Smooth muscle cell of the brain vasculature (primary cell): ENCODE results near the gene SH3PXD2A.

Experiments used
- DNase-seq: peaks from one replicate; pipeline ENCODE4 v3.0.0-alpha.2; 2012; ENCODE audit warnings: low read depth, low spot score

Gene SH3PXD2A, protein sequence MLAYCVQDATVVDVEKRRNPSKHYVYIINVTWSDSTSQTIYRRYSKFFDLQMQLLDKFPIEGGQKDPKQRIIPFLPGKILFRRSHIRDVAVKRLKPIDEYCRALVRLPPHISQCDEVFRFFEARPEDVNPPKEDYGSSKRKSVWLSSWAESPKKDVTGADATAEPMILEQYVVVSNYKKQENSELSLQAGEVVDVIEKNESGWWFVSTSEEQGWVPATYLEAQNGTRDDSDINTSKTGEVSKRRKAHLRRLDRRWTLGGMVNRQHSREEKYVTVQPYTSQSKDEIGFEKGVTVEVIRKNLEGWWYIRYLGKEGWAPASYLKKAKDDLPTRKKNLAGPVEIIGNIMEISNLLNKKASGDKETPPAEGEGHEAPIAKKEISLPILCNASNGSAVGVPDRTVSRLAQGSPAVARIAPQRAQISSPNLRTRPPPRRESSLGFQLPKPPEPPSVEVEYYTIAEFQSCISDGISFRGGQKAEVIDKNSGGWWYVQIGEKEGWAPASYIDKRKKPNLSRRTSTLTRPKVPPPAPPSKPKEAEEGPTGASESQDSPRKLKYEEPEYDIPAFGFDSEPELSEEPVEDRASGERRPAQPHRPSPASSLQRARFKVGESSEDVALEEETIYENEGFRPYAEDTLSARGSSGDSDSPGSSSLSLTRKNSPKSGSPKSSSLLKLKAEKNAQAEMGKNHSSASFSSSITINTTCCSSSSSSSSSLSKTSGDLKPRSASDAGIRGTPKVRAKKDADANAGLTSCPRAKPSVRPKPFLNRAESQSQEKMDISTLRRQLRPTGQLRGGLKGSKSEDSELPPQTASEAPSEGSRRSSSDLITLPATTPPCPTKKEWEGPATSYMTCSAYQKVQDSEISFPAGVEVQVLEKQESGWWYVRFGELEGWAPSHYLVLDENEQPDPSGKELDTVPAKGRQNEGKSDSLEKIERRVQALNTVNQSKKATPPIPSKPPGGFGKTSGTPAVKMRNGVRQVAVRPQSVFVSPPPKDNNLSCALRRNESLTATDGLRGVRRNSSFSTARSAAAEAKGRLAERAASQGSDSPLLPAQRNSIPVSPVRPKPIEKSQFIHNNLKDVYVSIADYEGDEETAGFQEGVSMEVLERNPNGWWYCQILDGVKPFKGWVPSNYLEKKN

DNA sequence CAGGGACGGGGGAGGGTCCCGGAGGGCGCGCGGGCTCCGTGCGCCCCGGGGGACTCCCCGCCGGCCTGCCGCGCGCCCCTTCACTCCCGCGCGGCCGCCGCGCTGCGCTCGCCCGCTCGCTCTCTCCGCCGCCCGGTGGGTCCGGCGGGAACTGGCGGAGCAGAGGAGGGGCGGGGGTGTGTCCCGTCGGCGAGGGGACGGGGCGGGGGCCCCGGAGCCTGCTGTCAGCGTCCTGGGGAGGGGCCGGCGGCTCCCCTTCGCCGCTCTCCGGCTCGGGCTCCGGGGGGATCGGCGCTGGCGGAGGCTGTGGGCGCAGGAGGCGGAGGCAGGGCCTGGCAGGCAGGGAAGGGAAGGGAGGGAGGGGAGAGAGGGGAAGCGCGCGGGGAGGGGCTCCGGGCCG lies at the start of gene SH3PXD2A:
TSS of gene SH3PXD2A (minus strand) at position 153 of the 400 bp plus-strand sequence. CDS start 310 bp downstream, outside the sequence.
- DNase-seq, result no peak

DNA sequence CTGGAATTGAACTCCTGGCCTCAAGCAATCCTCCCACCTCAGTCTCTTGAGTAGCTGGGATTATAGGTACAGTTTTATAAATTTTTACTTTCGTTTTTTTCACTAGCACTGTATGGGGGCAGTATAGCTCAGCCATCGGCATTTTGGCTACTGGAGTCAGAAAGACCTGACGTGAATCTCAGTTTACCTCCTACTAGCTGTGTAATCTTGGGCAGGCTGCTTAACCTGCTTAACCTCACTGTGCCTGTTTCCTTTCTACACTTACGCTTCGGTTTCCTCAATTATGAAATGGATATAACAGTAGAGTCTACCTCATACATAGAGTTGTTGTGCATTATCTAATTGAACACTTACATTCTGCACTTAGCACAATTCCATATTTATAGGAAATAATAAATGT lies 45.9 kb upstream of the SH3PXD2A start:
- no peak for DNase-seq

DNA sequence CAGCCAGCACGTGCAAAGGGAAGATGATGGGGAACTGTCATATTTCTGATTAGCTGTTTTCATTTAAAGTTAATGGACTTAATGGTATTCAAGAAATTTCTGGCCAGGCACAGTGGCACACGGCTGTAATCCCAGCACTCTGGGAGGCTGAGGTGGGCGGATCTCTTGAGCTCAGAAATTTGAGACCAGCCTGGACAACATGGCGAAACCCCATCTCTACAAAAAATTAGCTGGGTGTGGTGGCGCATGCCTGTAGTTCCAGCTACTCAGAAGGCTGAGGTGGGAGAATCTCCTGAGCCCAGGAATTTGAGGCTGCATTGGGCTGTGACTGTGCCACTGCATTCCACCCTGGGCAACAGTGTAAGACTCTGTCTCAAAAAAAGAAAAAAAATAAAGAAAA lies 43.9 kb upstream of the SH3PXD2A start:
- no peak for DNase-seq

DNA sequence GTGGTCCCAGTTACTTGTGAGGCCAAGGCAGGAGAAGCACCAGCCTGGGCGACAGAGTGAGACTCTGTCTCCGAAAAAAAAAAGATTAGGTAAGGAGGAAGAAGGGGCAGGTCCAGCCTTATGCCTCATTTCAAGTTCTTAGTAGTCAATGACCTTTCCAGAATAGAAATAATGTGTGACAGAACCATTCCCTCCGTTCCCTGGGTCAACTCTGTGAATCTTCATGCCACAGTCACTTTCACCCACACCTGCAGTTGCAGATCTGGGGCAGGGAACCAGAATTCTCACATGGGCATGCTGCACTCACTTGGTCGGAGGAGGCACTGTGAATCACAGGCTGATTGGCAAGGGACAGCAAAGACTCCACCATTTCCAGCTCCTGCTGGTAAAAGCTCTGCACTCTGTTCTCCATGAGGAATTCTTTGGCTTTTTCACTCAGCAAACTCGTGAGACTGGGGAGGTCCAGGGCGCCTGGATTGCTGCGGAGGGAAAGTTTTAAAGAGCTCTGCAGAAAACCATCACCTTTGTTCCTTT lies 41.9 kb upstream of the SH3PXD2A start:
- no peak for DNase-seq

DNA sequence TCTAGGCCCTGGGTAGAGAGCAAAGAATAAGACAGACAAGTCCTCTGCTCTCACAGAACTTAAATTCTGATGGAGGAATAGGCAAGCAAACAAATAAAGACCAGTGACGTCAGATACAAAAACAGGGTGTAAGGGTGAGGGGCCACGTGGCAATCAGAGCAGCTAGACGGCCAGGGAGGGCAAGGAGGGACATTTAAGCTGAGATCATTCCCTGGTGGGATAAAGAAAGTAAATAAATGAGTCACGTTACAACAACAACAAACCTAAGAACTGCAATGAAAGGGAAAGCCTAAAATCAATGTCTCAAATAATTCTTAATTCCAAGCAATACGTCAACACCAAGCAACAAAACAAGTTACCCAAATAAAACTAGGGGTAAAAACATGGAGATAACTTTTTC lies 40.8 kb upstream of the SH3PXD2A start:
- peak; percentile 77 for DNase-seq

DNA sequence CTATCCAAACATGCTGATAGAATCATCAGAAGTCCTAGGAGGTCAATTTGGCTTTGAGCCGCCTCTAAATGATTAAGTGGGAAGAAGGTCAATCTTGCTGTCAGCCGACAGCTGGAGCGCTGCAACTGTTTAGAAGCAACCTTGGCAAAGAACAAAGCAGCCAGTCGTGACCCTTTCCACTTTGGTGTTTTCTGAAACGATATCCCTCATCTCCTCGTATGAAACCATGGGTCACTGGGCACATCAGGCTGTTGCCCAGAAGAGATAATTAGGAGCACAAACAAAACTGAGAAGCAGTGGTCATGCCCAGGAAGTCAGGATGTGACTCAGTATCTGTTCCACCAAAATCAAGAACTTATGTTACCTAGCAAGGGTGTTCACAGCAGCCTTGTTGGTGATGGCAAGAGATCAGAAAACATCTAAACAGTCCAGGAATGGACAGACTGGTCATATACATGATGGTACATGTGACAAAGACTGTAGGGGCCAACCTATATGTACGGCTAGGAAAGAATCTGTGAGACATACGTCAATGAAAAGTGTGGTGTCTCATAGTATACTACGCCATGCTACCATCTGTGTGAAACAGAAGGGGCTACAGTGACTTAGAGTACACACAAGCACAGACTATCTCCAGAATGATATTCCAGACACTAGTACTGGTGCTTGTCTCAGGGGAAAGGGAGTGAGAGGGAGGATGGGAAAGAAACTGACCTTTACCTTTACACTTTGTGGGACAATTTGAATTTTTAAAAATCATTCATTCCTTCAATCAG lies 40.2 kb upstream of the SH3PXD2A start:
- DNase-seq, result peak; percentile 58

DNA sequence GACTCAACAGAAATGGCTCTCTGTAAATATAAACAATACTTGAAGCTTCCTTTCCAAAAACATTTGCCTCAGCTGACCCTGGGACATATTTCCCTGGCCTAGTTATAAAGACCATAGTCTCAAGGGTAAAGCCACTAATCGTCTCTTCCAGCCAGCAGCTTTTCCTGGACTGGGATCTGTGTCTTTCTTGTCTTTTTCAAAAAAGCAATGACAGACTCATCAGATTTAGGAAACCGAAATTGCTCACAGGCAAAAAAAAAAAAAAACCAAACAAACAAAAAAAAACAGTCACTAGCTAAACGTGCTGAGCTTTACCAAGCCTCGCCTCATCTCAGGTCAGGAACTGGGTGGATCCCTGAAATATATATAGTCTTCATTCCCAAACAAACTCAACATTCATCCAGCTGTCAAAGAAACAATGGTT lies 39.1 kb upstream of the SH3PXD2A start:
- no peak for DNase-seq

DNA sequence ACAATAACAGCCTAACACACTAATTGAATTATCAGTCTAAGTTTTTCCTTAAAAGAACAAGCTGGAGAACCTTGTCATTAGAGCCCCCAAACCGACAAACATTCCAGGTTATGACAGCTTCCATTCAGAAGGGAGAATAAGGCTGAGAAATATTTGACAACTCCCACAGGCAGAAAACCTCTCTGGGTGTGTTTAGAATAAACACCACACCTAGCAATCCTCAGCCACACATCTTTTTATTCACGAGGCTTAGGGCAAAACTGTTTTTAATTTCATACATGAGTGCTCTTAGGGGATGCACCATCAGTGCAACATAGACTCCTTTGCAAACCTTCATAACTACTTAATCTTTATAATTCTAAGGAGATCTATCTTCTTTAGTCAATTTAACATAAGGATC lies 38.4 kb upstream of the SH3PXD2A start:
- no peak for DNase-seq

DNA sequence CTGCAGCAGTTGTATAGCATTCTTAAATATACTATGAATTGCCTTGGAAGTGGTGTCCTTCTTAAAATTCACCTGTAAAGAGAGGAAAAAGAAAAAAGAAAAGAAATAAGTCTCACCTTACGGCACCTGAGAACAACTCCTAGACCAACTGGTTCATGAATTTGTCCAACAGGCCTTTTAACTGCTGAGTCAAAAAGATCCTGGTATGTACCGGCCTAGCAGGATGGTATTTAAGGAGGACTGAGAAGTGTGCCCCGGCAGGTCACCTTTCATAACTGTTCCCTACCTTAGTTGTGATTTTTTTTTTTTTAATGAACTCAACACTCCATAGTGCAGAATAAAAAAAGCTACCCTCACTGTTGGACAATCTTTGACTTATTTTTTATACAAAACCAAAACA lies 36.8 kb upstream of the SH3PXD2A start:
- DNase-seq, result no peak

DNA sequence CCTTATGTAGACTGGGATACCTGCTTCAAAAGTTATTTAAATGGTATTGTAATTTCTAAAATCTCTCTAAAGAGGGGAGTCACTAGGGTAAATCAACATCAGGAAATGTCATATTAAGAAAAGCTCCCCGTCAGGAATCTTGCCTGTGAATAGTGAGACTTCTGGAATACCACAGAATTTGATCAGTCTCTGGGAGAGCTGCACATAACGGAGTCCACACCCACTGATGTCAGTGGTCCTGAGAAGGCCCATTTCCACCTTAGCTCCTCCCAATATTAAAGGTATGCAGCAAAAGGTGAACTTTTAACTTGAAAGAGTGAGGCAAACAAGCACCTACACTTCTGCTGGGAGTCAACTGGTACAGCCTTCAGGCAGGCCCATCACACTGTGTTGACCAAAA lies 35.3 kb upstream of the SH3PXD2A start:
- no peak for DNase-seq

DNA sequence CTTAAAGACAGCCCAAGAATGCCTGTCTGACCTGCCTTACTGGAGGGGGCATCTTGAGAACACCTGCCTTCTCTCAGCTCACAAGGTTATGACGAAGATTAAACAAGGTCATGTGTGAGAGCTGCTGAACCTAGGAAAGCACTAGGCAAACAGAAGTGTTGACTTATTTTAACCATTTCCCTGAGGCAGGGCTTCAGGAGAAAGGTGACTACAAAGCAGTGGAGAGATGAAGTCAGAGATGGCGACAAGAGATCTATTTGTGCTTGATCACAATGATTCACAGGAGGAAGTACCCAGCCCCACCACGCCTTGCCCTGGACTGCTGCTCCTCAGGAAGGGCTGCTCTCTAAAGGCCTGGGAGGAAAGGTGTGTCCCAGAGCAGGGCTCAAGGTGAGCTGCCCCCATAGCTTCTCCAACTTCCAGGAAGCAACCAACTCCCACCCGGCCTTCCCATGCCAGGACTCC lies 34.9 kb upstream of the SH3PXD2A start:
- no peak for DNase-seq

DNA sequence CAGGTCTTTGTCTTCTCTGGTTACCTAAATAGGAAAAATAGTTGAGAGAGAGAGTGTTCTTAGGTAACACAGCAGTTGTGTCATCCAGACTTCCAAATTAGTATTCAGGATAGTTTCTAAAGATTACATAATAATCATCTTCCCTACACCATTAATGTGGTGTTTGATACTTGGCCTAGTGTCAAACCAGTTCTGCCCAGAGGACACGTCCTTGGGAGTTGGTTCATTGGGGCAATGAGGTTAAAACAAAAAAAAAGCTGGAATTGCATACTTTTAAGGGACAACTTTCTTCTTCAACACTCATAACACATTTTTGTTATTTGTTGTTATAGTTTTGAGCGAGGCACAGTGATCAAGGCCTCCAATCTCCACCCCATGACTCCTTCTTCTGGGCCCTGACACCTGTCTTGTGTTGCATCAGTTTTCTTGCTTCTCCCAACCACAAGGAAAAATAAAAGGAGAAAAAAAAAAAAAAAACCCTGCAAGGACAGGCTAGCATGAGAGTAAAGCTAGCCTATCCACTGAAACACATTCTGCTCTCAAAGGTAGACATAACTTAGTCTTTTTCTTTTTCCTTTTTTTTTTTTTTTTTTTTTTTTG lies 33.8 kb upstream of the SH3PXD2A start:
- no peak for DNase-seq

DNA sequence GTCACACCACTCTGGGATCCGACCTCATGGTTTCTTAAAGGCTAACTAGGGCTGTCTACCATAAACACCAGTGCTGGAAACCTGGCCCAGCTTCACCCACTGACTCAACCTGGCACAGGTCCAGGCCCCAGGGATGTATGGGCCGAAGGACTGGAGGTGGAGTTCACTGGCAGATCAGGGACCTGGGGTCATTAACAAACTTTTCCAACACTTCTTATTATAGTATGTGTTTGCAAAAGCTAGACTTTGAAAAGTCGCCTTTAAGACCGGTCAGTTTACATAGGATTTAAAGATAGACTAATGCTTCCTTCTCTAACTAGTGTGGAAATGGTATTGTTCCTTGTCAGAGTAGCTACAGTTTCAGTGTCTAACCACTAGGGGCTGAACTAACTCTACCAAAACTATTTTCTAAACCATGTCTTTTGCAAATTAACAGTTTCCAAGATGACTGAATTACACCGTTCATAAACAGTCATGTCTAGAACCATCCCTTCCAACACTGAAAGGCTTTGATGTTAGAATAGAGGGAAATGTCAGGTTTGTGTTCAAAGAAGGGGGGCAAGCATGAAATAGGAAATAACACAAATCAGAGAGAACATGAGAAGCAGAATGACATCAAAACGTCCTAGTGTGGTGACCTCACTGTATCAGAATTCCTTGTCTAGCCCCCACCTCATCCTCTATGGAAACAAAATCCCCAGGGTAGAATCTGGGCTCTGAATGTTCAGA lies 32.9 kb upstream of the SH3PXD2A start:
- peak; percentile 57 for DNase-seq

DNA sequence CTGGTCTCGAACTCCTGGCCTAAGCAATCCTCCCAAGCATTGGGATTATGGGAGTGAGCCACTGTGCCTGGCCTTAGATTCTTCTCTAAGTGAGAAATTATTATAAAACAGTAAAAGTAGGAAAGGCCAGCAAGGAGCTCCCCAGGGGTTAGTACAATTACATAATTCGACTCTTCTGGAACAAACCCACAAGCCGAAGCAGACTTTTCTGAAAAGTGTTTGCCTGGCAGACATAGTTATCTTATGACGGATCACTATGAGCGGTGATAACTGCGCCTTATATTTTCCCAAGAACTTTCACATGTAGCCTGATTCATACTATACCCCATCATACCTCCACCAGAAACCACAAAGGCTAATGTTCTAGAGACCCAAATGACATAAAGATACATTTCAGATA lies 30.2 kb upstream of the SH3PXD2A start:
- DNase-seq, result no peak

DNA sequence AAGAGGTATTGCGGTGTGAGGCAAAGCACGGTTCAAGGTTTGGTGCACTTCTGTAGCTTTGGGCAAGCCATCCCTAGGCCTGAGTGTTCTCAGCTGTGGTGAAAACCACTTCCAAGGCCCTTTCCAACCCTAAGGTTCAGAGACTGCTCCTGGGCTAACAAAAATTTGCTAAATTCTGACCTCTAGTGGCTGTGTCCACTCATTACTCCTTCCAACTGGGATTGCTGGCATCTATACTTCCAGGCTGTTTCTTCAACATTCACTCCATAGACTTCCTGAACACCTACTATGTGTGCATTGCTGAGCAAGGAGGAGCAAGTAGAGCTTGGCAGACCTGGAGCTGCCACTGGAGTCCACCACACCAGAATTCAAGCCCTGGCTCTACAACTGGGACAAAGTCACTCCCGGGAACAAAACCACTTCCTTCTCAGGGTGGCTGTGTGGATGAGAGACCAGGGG lies 29.3 kb upstream of the SH3PXD2A start:
- DNase-seq, result no peak

DNA sequence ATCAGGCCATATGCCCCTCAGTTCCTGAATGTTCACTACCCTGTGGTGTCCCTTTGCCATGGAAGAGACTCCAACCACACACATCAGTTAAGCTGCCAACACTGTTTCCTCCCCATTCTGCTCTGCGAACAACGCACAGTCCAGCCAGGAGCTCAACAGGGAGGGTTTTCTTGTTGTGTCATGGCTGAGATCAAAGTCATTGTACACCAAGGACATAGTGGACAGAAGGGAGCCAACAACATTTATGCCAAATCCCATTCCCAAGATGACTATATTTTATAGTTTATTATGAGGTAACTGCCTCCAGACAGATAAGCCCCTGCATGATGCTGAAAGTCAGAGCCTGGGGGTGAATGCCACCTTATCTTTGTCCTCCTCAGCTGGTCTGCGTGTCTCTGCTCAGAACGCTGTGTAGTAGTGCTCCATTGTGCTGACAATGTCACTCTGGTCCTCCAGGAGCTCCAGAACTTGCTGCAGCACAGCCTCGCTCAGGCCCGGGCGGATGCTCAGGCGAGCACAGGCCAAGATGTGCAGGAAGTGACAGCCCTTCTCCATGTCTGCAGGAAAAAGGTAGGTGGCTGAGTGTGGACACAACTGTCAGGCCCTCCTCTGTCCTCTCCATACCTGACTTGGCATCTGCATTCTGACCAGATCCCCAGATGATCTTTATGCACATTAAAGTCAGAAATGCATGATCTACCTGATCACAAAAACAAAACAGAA lies 27.1 kb upstream of the SH3PXD2A start:
- DNase-seq, result no peak

DNA sequence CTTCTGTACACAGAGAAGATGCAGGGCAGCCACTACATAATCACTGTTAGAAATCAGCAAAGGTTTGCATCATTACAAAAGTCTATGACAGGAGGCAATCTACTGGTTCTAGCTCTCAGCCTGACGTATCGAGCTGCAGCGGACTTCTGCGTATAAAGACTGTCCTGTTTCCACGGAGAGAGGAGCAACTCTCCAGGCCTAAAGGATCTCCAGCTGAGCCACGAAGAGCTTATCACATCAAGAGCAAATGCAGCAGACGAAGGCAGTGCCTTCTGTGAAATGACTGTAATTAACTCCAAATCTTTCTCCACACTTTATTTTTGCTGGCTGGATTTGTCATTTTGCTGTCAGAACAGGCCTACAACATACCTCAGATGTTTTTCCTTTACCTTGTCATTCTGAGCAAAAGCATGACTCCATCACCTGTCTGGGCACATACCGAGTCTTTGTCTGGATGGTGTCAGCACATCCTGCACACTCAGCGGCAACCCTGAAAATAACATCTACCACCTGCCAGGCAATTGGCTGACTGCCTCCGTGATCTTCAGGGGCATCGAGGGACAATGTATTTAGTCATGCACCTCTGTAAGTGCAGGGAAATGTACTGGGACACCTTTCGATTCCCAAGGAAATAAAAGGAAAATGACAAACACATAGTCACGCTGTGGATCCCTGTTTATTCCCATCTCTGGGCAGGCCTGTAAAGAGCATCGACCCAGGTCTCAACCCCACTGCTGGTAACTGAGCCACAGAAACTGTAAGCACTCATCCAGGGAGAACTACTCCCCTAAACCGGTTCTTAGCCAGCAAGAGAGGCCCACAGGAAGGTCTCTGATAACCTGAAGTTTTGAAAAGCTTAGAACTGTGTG lies 26.3 kb upstream of the SH3PXD2A start:
- no peak for DNase-seq

DNA sequence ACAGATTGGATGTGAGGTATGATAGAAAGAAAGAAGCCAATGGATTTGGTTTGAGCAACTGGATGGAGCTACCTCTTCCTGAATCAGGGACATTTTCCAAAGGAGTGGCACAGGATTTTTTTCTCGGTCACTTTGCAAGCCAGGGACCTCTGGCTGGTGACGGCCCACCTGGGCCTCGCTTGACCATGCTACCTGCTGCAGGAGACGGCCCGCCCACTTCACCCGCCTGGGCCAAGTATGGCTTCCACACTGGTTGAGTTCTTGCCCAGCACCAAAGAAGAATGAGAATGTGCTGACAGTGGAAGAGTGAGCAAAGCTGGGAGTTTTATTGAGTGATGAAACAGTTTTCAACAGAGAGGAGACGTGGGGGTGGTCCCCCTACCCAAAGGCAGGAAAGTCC lies 24.5 kb upstream of the SH3PXD2A start:
- no peak for DNase-seq
